ENCODE results near the gene GALNT17.

Gene GALNT17

DNA sequence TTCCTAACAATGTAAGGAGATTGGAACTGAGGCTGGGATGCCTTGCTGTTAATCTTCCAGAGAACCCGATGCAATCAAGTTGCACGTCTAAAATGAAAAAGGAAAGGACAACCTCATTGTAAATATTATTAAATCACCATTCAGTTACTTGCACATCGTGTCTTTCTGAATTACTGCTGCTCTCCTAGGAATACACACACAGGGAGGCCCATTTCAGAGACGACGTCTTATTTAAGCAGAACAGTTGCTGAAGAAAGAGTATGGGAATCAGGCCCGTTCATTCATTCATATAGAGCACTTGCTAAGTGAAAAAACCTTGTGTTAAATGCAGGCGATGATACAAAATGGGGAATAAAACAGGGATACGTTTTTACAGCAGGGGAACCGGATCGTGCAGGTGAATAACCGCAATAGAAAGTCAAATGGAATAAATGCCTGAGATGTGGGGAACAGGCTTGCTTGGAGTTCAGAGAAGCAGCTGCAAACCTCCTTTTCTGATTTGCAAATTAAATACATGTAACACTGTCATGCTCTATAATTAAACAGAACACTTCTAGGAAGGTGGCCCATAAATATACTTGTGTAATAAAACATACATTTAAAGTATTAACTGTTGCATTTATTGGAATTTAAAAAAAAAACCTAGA, 409.9 kb downstream of the GALNT17 start:
- H3K9me2 ChIP-seq (replicated peaks; ENCODE audit: low read depth, low read length) = no peaks in the 10 kb centered on the region
- H3K79me2 ChIP-seq (ENCODE audit: insufficient read depth, low read length) = no peaks in the 10 kb centered on the region
- no peaks in the 10 kb centered on the region for H3K36me3 ChIP-seq (ENCODE audit: insufficient read depth, low read length)
- H3F3A ChIP-seq (ENCODE audit: low read depth) = no peaks in the 10 kb centered on the region
- no peaks in the 10 kb centered on the region for H3K4me1 ChIP-seq (ENCODE audit: insufficient read depth, low read length, poor library complexity, severe bottlenecking)
- no peak overlapping the region for H2AFZ ChIP-seq (ENCODE audit: low read length)
- H4K20me1 ChIP-seq (ENCODE audit: insufficient read depth, low read length, poor library complexity, severe bottlenecking) = no peaks in the 10 kb centered on the region
- H3K27me3 ChIP-seq (ENCODE audit: insufficient read depth, low read length, poor library complexity, severe bottlenecking) = no peaks in the 10 kb centered on the region
- 0 out of 2 replicates have a peak, but pooled peaks cover 4% of the 10 kb centered on the region for H3K9me3 ChIP-seq (ENCODE audit: insufficient read depth, low read depth, low read length)
- TF ChIP-seq, protein P1, sequence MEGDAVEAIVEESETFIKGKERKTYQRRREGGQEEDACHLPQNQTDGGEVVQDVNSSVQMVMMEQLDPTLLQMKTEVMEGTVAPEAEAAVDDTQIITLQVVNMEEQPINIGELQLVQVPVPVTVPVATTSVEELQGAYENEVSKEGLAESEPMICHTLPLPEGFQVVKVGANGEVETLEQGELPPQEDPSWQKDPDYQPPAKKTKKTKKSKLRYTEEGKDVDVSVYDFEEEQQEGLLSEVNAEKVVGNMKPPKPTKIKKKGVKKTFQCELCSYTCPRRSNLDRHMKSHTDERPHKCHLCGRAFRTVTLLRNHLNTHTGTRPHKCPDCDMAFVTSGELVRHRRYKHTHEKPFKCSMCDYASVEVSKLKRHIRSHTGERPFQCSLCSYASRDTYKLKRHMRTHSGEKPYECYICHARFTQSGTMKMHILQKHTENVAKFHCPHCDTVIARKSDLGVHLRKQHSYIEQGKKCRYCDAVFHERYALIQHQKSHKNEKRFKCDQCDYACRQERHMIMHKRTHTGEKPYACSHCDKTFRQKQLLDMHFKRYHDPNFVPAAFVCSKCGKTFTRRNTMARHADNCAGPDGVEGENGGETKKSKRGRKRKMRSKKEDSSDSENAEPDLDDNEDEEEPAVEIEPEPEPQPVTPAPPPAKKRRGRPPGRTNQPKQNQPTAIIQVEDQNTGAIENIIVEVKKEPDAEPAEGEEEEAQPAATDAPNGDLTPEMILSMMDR (conservative IDR thresholded peaks at IDR 0.05; ENCODE audit: low read length) = no peak
- TF ChIP-seq EZH2phosphoT487 (IDR thresholded peaks at IDR 0.05; ENCODE audit: borderline replicate concordance) = no peak
- no peak overlapping the region for H3K4me2 ChIP-seq (ENCODE audit: low read depth, low read length, poor library complexity, severe bottlenecking)
- no peak overlapping the region for H3K9ac ChIP-seq (ENCODE audit: low read depth, low read length, poor library complexity, severe bottlenecking)
- H3K4me3 ChIP-seq (ENCODE audit: low read length, poor library complexity, severe bottlenecking) = no peak overlapping the region

DNA sequence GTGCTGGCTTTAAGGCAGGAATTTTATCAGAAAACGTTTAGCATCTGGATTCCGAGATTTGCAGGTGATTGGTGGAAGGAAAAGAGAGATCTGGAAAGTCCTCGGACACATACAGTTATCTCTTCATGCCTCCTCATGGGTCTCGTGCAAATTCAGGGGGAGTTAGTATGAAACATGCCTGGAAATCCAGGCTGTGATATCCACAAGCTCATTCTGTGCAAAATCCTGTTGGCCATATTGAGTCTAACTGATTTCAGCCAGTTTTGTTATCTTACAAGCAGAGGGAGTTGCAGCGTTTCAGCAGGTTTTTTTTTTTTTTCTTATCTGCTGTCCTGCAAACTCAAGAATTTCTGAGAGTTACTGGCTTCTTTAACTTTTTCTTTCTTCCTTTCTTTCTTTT, 411.5 kb downstream of the GALNT17 start:
- Histone ChIP-seq H3K4me1 (ENCODE audit: insufficient read depth, low read length, poor library complexity, severe bottlenecking) (no peaks in the 10 kb centered on the region), H3K36me3 (ENCODE audit: insufficient read depth, low read length) (no peaks in the 10 kb centered on the region), H3K4me2 (ENCODE audit: low read depth, low read length, poor library complexity, severe bottlenecking) (no peak overlapping the region), H3K79me2 (ENCODE audit: insufficient read depth, low read length) (no peaks in the 10 kb centered on the region), H3K27me3 (ENCODE audit: insufficient read depth, low read length, poor library complexity, severe bottlenecking) (no peaks in the 10 kb centered on the region), H3F3A (ENCODE audit: low read depth) (no peaks in the 10 kb centered on the region), H2AFZ (ENCODE audit: low read length) (no peak overlapping the region), H3K4me3 (ENCODE audit: low read length, poor library complexity, severe bottlenecking) (no peak overlapping the region), H3K9me2 (replicated peaks; ENCODE audit: low read depth, low read length) (no peaks in the 10 kb centered on the region), H4K20me1 (ENCODE audit: insufficient read depth, low read length, poor library complexity, severe bottlenecking) (no peaks in the 10 kb centered on the region), H3K9me3 (ENCODE audit: insufficient read depth, low read depth, low read length) (0 out of 2 replicates have a peak, but pooled peaks cover 4% of the 10 kb centered on the region), H3K9ac (ENCODE audit: low read depth, low read length, poor library complexity, severe bottlenecking) (no peak overlapping the region)
- TF ChIP-seq EZH2phosphoT487 (IDR thresholded peaks at IDR 0.05; ENCODE audit: borderline replicate concordance) = no peak
- TF ChIP-seq, protein P1 (conservative IDR thresholded peaks at IDR 0.05; ENCODE audit: low read length) = no peak

DNA sequence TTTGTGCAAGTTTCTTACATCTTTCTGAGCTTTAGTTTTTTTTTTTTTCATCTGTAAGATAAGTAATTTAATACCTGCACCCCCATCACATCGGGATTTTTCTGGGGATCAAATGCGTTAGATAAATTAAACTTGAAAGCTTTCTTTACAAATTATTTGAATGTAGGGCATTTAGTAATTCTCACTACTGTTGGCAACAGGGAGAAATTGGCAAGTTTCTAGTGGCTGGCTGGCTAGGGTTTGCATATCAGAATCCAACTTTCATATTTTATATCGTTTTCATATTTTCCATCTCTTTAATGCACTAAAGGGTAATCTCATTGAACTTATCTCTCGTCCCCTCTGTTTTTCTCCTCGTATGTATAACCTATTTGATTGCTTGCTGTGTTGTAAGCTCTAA, 412.9 kb downstream of the GALNT17 start:
- no peaks in the 10 kb centered on the region for H3K27me3 ChIP-seq (ENCODE audit: insufficient read depth, low read length, poor library complexity, severe bottlenecking)
- H4K20me1 ChIP-seq (ENCODE audit: insufficient read depth, low read length, poor library complexity, severe bottlenecking) = no peaks in the 10 kb centered on the region
- H2AFZ ChIP-seq (ENCODE audit: low read length) = no peak overlapping the region
- H3K36me3 ChIP-seq (ENCODE audit: insufficient read depth, low read length) = no peaks in the 10 kb centered on the region
- H3K4me2 ChIP-seq (ENCODE audit: low read depth, low read length, poor library complexity, severe bottlenecking) = no peak overlapping the region
- H3F3A ChIP-seq (ENCODE audit: low read depth) = no peaks in the 10 kb centered on the region
- no peak overlapping the region for H3K9ac ChIP-seq (ENCODE audit: low read depth, low read length, poor library complexity, severe bottlenecking)
- TF ChIP-seq, protein P1 (conservative IDR thresholded peaks at IDR 0.05; ENCODE audit: low read length) = no peak
- TF ChIP-seq EZH2phosphoT487 (IDR thresholded peaks at IDR 0.05; ENCODE audit: borderline replicate concordance) = no peak
- no peaks in the 10 kb centered on the region for H3K4me1 ChIP-seq (ENCODE audit: insufficient read depth, low read length, poor library complexity, severe bottlenecking)
- H3K79me2 ChIP-seq (ENCODE audit: insufficient read depth, low read length) = no peaks in the 10 kb centered on the region
- no peaks in the 10 kb centered on the region for H3K9me2 ChIP-seq (replicated peaks; ENCODE audit: low read depth, low read length)
- H3K4me3 ChIP-seq (ENCODE audit: low read length, poor library complexity, severe bottlenecking) = no peak overlapping the region
- H3K9me3 ChIP-seq (ENCODE audit: insufficient read depth, low read depth, low read length) = peaks cover 9% of the 10 kb centered on the region; the same call in 1 of the 2 replicates

All from Loucy (cell line).